GM23338 (cell line): ENCODE measurements around the gene RPLP2. TPM values are rescaled to one million over a fixed set of nuclear protein-coding genes. Genes with fewer than 3 reads are reported as not detected.
A peak's percentile ranks its signal among the peaks of the same experiment; 100 is the strongest.

ENCODE experiments used
- ATAC-seq: fragments of 200-7000 bp; cut with Tn5 transposase; 3 replicates; pipeline ENCODE4 v1.9.1; 2020
- DNase-seq: peaks from one replicate; pipeline ENCODE4 v3.0.0-alpha.2; 2015; ENCODE audit warnings: low spot score
- H2AFZ ChIP-seq: fragments of 200-600 bp; sonication (generic); 2 replicates; pipeline ENCODE4 v1.8.0; 2016; ENCODE audit warnings: antibody characterized with exemption, mild to moderate bottlenecking, moderate library complexity
- H3F3A ChIP-seq: fragments of 200-600 bp; sonication (generic); replicated peaks from 2 replicates; pipeline ENCODE4 v1.8.0; 2017; ENCODE audit warnings: antibody characterized with exemption, mixed run types, low read depth
- H3K27ac ChIP-seq: fragments of 200-600 bp; sonication (generic); 2 replicates; pipeline ENCODE4 v1.6.1; 2016; ENCODE audit warnings: low read depth
- H3K27me3 ChIP-seq: fragments of 200-600 bp; sonication (generic); 2 replicates; pipeline ENCODE4 v1.8.0; 2016; ENCODE audit warnings: mild to moderate bottlenecking, mixed run types, moderate library complexity; ENCODE audit not compliant: insufficient read depth
- H3K36me3 ChIP-seq: fragments of 200-600 bp; sonication (generic); 2 replicates; pipeline ENCODE4 v1.8.0; 2016; ENCODE audit warnings: mild to moderate bottlenecking; ENCODE audit not compliant: insufficient read depth
- H3K4me1 ChIP-seq: fragments of 200-600 bp; sonication (generic); 2 replicates; pipeline ENCODE4 v1.8.0; 2016; ENCODE audit warnings: mild to moderate bottlenecking, moderate library complexity; ENCODE audit not compliant: insufficient read depth
- H3K4me2 ChIP-seq: fragments of 200-600 bp; sonication (generic); 2 replicates; pipeline ENCODE4 v1.7.1; 2017; ENCODE audit warnings: mixed run types
- H3K4me3 ChIP-seq: fragments of 200-600 bp; sonication (generic); 2 replicates; pipeline ENCODE4 v1.6.1; 2016; ENCODE audit warnings: mixed run types
- H3K79me2 ChIP-seq: fragments of 200-600 bp; sonication (generic); replicated peaks from 2 replicates; pipeline ENCODE4 v1.8.0; 2017; ENCODE audit warnings: mild to moderate bottlenecking; ENCODE audit not compliant: insufficient read depth
- H3K9me2 ChIP-seq: fragments of 200-600 bp; sonication (generic); 2 replicates; pipeline ENCODE4 v1.8.0; 2017; ENCODE audit not compliant: insufficient read depth
- H4K20me1 ChIP-seq: fragments of 200-600 bp; sonication (generic); replicated peaks from 2 replicates; pipeline ENCODE4 v1.8.0; 2017; ENCODE audit warnings: mild to moderate bottlenecking; ENCODE audit not compliant: insufficient read depth
- H3K27ac Mint-ChIP-seq: 2 replicates; pipeline ENCODE4 v1.8.0; 2020; ENCODE audit warnings: inconsistent platforms, mild to moderate bottlenecking, moderate library complexity, mixed read lengths
- H3K27me3 Mint-ChIP-seq: 3 replicates; pipeline ENCODE4 v1.8.0; 2022; ENCODE audit warnings: low read depth, mild to moderate bottlenecking, moderate library complexity, mixed read lengths, inconsistent platforms; ENCODE audit not compliant: insufficient read depth, poor library complexity
- H3K36me3 Mint-ChIP-seq: 3 replicates; pipeline ENCODE4 v1.8.0; 2021; ENCODE audit warnings: low read depth, mild to moderate bottlenecking, inconsistent platforms, moderate library complexity, mixed read lengths
- H3K4me1 Mint-ChIP-seq: 3 replicates; pipeline ENCODE4 v1.8.0; 2020; ENCODE audit warnings: mild to moderate bottlenecking, inconsistent platforms, mixed read lengths
- H3K4me3 Mint-ChIP-seq: 3 replicates; pipeline ENCODE4 v1.8.0; 2021; ENCODE audit warnings: moderate library complexity, mild to moderate bottlenecking, inconsistent platforms, mixed read lengths
- H3K9me3 Mint-ChIP-seq: 3 replicates; pipeline ENCODE4 v1.8.0; 2020; ENCODE audit warnings: moderate library complexity, mild to moderate bottlenecking, inconsistent platforms, mixed read lengths
- EZH2phosphoT487 ChIP-seq: fragments of 200-600 bp; sonication (generic); IDR thresholded peaks from one replicate; pipeline ENCODE4 v1.8.1; 2018; ENCODE audit warnings: antibody characterized with exemption; ENCODE audit not compliant: unreplicated experiment
- JUNB ChIP-seq: IDR thresholded peaks from one replicate; pipeline ENCODE4 v1.6.1; 2016; ENCODE audit warnings: antibody characterized with exemption; ENCODE audit not compliant: unreplicated experiment
- NANOG ChIP-seq: IDR thresholded peaks from 2 replicates; pipeline ENCODE4 v1.6.1; 2016; ENCODE audit warnings: antibody characterized with exemption, borderline replicate concordance
- POLR2AphosphoS5 ChIP-seq: IDR thresholded peaks from 2 replicates; pipeline ENCODE4 v1.6.1; 2016; ENCODE audit warnings: antibody characterized with exemption, low read depth
- STAT1 ChIP-seq: IDR thresholded peaks from one replicate; pipeline ENCODE4 v1.6.1; 2016; ENCODE audit warnings: antibody characterized with exemption; ENCODE audit not compliant: unreplicated experiment
- ZNF114 ChIP-seq: fragments of 250-450 bp; sonication (Bioruptor Pico); IDR thresholded peaks from 2 replicates; pipeline ENCODE4 v1.5.0; 2020; ENCODE audit warnings: mild to moderate bottlenecking, moderate library complexity
- polyA plus RNA-seq: library from polyadenylated mRNA; unstranded; fragments of >200 nt; fragmentation: Nextera tagmentation; extraction: Ambion mirVana; gene quantifications from 2 replicates; pipeline ENCODE4 v1.2.1, GENCODE V29; 2016
- total RNA-seq: library from RNA; depleted of rRNA; stranded (reverse); fragments of >200 nt; shearing (Covaris generic); gene quantifications from 2 replicates; pipeline ENCODE4 v1.2.3, GENCODE V29; 2014
- TF ChIP-seq, protein P1 (sequence below): IDR thresholded peaks from 2 replicates; pipeline ENCODE4 v1.6.1; 2016; ENCODE audit warnings: antibody characterized with exemption
- TF ChIP-seq, protein P2 (sequence below), 2 experiments: fragments of 200-600 bp in 1 of 2; sonication (generic) in 1 of 2; conservative IDR thresholded peaks; 2 replicates each; pipeline versions ENCODE4 v1.5.1 to v1.6.1; 2016 to 2017; ENCODE audit warnings: antibody characterized with exemption in 2 of 2, low read depth in 2 of 2, mild to moderate bottlenecking in 2 of 2, moderate library complexity in 1 of 2
- TF ChIP-seq, protein P3 (sequence below): IDR thresholded peaks from one replicate; pipeline ENCODE4 v1.6.1; 2018; ENCODE audit warnings: antibody characterized with exemption; ENCODE audit not compliant: unreplicated experiment

RPLP2 gene
- total and polyA plus RNA-seq, 2 experiments from 2014 or later = 518 to 1,782 TPM

DNA sequence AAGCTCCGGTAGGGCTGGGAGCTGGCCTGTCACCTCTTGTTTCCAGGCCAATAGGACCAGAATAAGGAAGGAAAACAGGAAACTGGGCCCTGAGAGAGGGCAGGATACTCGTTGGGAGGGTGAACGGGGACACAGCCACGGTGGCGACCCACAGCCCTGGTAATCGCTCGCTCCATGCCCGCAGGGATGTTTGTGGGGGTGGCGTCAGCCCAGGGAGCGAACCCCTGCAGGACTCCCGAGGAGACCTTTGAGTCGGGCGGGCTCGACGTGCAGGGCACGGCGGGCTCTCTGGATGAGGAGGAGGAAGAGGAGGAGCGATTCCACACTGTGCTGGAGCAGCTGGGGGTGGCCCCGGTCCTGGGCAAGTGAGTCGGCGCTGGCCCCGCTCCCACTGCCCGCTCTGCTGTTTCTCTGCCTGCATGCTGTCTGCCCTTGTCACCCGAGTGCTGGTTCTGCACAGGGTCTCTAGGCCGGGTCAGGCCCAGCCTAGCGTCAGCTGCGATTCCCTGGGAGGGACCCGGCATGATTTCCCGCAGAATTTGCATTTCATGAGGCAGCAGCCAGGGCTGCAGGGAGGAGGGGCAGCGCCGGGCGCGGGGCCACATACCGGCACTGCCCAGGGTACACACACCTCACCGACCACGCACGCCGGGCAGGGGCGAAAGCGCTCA lies 19.5 kb downstream of the RPLP2 start:
- Mint-ChIP-seq H3K27me3 (peaks cover 62% of the 10 kb centered on the region), H3K27ac (no peak overlapping the region), H3K4me3 (peak overlapping the region; percentile 64), H3K36me3 (peaks cover 7% of the 10 kb centered on the region; the same call in 1 of the 3 replicates), H3K9me3 (no peaks in the 10 kb centered on the region; the same call in 2 of the 3 replicates), H3K4me1 (peaks cover 50% of the 10 kb centered on the region)
- peak; percentile 3 for ATAC-seq
- Histone ChIP-seq H3K27ac (no peak overlapping the region), H4K20me1 (peaks cover 6% of the 10 kb centered on the region; the same call in 1 of the 2 replicates), H3F3A (peaks cover 30% of the 10 kb centered on the region), H3K4me3 (peak overlapping the region; percentile 89), H3K4me2 (peak overlapping the region; percentile 98), H3K9me2 (no peaks in the 10 kb centered on the region), H3K4me1 (peaks cover 34% of the 10 kb centered on the region), H3K36me3 (no peaks in the 10 kb centered on the region), H3K27me3 (peaks cover 28% of the 10 kb centered on the region), H3K79me2 (0 out of 2 replicates have a peak, but pooled peaks cover 5% of the 10 kb centered on the region), H2AFZ (peak overlapping the region; percentile 80)
- DNase-seq = peak; percentile 64
- TF ChIP-seq POLR2AphosphoS5 = no peak; the same call in 1 of the 2 replicates
- no peak for TF ChIP-seq ZNF114 (CRISPR knock-in tag)
- TF ChIP-seq, protein P1, sequence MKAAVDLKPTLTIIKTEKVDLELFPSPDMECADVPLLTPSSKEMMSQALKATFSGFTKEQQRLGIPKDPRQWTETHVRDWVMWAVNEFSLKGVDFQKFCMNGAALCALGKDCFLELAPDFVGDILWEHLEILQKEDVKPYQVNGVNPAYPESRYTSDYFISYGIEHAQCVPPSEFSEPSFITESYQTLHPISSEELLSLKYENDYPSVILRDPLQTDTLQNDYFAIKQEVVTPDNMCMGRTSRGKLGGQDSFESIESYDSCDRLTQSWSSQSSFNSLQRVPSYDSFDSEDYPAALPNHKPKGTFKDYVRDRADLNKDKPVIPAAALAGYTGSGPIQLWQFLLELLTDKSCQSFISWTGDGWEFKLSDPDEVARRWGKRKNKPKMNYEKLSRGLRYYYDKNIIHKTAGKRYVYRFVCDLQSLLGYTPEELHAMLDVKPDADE = no peak
- no peak for TF ChIP-seq EZH2phosphoT487
- no peak for TF ChIP-seq STAT1
- TF ChIP-seq, protein P2, sequence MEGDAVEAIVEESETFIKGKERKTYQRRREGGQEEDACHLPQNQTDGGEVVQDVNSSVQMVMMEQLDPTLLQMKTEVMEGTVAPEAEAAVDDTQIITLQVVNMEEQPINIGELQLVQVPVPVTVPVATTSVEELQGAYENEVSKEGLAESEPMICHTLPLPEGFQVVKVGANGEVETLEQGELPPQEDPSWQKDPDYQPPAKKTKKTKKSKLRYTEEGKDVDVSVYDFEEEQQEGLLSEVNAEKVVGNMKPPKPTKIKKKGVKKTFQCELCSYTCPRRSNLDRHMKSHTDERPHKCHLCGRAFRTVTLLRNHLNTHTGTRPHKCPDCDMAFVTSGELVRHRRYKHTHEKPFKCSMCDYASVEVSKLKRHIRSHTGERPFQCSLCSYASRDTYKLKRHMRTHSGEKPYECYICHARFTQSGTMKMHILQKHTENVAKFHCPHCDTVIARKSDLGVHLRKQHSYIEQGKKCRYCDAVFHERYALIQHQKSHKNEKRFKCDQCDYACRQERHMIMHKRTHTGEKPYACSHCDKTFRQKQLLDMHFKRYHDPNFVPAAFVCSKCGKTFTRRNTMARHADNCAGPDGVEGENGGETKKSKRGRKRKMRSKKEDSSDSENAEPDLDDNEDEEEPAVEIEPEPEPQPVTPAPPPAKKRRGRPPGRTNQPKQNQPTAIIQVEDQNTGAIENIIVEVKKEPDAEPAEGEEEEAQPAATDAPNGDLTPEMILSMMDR (conservative IDR thresholded peaks at IDR 0.05; ENCODE audit: low read depth in 2 of 2) = no peak
- TF ChIP-seq JUNB = no peak
- TF ChIP-seq, protein P3, sequence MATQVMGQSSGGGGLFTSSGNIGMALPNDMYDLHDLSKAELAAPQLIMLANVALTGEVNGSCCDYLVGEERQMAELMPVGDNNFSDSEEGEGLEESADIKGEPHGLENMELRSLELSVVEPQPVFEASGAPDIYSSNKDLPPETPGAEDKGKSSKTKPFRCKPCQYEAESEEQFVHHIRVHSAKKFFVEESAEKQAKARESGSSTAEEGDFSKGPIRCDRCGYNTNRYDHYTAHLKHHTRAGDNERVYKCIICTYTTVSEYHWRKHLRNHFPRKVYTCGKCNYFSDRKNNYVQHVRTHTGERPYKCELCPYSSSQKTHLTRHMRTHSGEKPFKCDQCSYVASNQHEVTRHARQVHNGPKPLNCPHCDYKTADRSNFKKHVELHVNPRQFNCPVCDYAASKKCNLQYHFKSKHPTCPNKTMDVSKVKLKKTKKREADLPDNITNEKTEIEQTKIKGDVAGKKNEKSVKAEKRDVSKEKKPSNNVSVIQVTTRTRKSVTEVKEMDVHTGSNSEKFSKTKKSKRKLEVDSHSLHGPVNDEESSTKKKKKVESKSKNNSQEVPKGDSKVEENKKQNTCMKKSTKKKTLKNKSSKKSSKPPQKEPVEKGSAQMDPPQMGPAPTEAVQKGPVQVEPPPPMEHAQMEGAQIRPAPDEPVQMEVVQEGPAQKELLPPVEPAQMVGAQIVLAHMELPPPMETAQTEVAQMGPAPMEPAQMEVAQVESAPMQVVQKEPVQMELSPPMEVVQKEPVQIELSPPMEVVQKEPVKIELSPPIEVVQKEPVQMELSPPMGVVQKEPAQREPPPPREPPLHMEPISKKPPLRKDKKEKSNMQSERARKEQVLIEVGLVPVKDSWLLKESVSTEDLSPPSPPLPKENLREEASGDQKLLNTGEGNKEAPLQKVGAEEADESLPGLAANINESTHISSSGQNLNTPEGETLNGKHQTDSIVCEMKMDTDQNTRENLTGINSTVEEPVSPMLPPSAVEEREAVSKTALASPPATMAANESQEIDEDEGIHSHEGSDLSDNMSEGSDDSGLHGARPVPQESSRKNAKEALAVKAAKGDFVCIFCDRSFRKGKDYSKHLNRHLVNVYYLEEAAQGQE = no peak
- TF ChIP-seq NANOG = no peak
